Placental epithelial cell (primary cell): ENCODE data around the gene OR6X1. TPM values are rescaled to one million over a fixed set of nuclear protein-coding genes. Genes with fewer than 3 reads are reported as not detected.

ENCODE experiments used
- small RNA-seq: library from RNA; depleted of rRNA; stranded (forward); fragments of <200 nt; gene quantifications from one replicate; pipeline ENCODE3, GENCODE V24; 2012
- total RNA-seq: library from RNA; depleted of rRNA; stranded (reverse); fragments of >200 nt; gene quantifications from 2 replicates; pipeline ENCODE4 v1.2.3, GENCODE V29; 2012

Gene OR6X1
- not detected in 2 replicates for total RNA-seq

GRCh38 chr11:123754101-123754568, at the start of gene OR6X1:
Gene OR6X1, minus strand, starts transcription at chr11:123754518. Its CDS starts 0 bp downstream, at chr11:123754518.

GRCh38 chr11:123741159-123742030, 12.9 kb downstream of the OR6X1 start, which contains the start of gene ZNF202:
Gene ZNF202, minus strand, starts transcription at chr11:123741660. Its CDS starts 10,772 bp downstream, at chr11:123730888.

Small RNA genes lying within 50 kb of the gene (small RNA-seq; reads per million reads assigned to genes)
- gene RNU1-21P, result 0.78 reads per million, percentile 46 among the genes with 10 or more reads in this experiment

Other genes starting within 250 kb of the OR6X1 start
- gene SCN3B, start 99.9 kb downstream of the OR6X1 start, total RNA-seq, result under 0.01 and 0.76 TPM in 2 replicates
- gene ZNF202, start 12.9 kb downstream of the OR6X1 start, total RNA-seq, result 5.9 and 6.7 TPM in 2 replicates
- gene OR6M1, start 51.8 kb upstream of the OR6X1 start, total RNA-seq, result not detected in 2 replicates
- not detected in 2 replicates for gene TMEM225, start 131.2 kb upstream of the OR6X1 start, total RNA-seq
- gene OR8D4, start 147.6 kb upstream of the OR6X1 start, total RNA-seq, result not detected in 2 replicates
- not detected in 2 replicates for gene OR4D5, start 185.1 kb upstream of the OR6X1 start, total RNA-seq
- not detected in 2 replicates for gene OR6T1, start 189.3 kb upstream of the OR6X1 start, total RNA-seq
- not detected in 2 replicates for gene OR10S1, start 223.3 kb upstream of the OR6X1 start, total RNA-seq
- not detected in 2 replicates for gene OR10G6, start 240.6 kb upstream of the OR6X1 start, total RNA-seq